ENCODE results near the gene EIF4E3. TPM values are rescaled to one million over a fixed set of nuclear protein-coding genes. Genes with fewer than 3 reads are reported as not detected.

The EIF4E3 gene
- total RNA-seq, 1 experiment from 2014 or later: 10.9 TPM

DNA sequence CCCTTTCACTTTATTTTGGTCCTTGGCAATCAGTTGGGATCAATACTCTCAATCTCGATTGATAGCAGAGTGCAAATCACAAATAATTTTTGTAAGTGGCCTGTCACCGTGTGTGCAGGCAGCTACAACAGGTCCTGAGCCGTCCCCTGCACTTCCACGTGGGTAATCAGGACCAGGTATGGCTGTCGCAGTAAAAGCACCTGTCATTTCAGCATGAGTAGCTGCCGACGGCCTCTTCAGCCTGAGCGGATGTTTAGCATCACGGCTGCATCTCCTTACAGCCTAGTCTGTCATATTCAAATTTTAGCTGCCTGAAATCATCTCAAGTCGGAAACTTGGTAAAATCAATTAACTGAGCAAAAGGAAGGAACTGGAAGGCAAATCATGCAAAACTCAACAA lies 88.7 kb downstream of the EIF4E3 start:
- H3K4me1 Mint-ChIP-seq (ENCODE audit: low read depth, unreplicated experiment): no peaks in the 10 kb centered on the region
- H3K36me3 Mint-ChIP-seq (ENCODE audit: insufficient read depth, unreplicated experiment): no peaks in the 10 kb centered on the region
- no peaks in the 10 kb centered on the region for H3K9me3 Mint-ChIP-seq (ENCODE audit: low read depth, unreplicated experiment)
- no peak overlapping the region for H3K4me3 Mint-ChIP-seq (ENCODE audit: low read depth, unreplicated experiment)
- TF ChIP-seq, protein P1, sequence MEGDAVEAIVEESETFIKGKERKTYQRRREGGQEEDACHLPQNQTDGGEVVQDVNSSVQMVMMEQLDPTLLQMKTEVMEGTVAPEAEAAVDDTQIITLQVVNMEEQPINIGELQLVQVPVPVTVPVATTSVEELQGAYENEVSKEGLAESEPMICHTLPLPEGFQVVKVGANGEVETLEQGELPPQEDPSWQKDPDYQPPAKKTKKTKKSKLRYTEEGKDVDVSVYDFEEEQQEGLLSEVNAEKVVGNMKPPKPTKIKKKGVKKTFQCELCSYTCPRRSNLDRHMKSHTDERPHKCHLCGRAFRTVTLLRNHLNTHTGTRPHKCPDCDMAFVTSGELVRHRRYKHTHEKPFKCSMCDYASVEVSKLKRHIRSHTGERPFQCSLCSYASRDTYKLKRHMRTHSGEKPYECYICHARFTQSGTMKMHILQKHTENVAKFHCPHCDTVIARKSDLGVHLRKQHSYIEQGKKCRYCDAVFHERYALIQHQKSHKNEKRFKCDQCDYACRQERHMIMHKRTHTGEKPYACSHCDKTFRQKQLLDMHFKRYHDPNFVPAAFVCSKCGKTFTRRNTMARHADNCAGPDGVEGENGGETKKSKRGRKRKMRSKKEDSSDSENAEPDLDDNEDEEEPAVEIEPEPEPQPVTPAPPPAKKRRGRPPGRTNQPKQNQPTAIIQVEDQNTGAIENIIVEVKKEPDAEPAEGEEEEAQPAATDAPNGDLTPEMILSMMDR (IDR thresholded peaks at IDR 0.05; ENCODE audit: unreplicated experiment): no peak
- CTCF ChIA-PET: no interaction called here
- no peak for DNase-seq
- intact Hi-C loops (cut with micrococcal nuclease; ENCODE audit: unreplicated experiment): no loop called here
- peaks cover 9% of the 10 kb centered on the region for H3K27me3 Mint-ChIP-seq (ENCODE audit: unreplicated experiment)
- no TSS peak for BruUV-seq (replicated peaks)
- H3K27ac Mint-ChIP-seq (ENCODE audit: unreplicated experiment): no peak overlapping the region

DNA sequence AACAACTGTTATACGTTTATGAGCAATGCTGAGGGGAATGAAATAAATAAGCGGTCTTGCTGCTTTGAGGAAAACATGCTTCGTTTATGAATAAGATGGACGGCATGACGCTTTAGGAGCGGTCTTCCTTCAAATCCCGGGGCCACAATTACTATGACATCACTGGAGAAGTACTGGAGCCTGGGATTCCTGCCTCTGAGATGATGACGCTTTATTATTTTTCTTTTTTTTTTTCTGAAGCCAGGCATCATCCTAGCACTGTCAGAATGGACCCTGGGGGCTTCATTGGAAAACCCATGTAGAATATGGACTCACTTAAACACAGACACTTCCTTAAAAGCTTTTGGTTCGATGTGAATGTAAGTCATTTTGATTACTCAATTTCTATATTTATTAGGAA lies 89.2 kb downstream of the EIF4E3 start:
- no peak for DNase-seq
- peaks cover 9% of the 10 kb centered on the region for H3K27me3 Mint-ChIP-seq (ENCODE audit: unreplicated experiment)
- H3K9me3 Mint-ChIP-seq (ENCODE audit: low read depth, unreplicated experiment): no peaks in the 10 kb centered on the region
- BruUV-seq (replicated peaks): no TSS peak
- CTCF ChIA-PET: no interaction called here
- H3K36me3 Mint-ChIP-seq (ENCODE audit: insufficient read depth, unreplicated experiment): no peaks in the 10 kb centered on the region
- no peaks in the 10 kb centered on the region for H3K4me1 Mint-ChIP-seq (ENCODE audit: low read depth, unreplicated experiment)
- no peak overlapping the region for H3K4me3 Mint-ChIP-seq (ENCODE audit: low read depth, unreplicated experiment)
- no peak overlapping the region for H3K27ac Mint-ChIP-seq (ENCODE audit: unreplicated experiment)
- intact Hi-C loops (cut with micrococcal nuclease; ENCODE audit: unreplicated experiment): no loop called here
- TF ChIP-seq, protein P1 (IDR thresholded peaks at IDR 0.05; ENCODE audit: unreplicated experiment): no peak

DNA sequence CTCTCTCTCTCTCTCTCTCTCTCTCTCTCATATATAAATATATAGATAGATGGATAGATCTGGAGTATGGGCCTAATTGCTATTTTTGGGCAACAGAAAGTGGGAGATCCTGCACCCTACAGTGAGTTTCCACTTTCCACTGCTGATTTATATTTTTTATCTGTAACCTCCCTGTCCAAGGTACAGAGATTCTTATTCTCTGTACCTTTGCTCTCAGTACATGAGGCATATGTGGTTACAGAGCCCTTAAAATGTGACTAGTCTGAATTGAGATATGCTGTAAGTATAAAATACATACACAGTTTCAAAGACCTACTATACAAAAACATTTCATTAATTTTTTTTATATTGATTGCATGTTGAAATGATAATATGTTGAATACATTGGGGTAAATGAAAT lies 90.5 kb downstream of the EIF4E3 start:
- no TSS peak for BruUV-seq (replicated peaks)
- peaks cover 9% of the 10 kb centered on the region for H3K27me3 Mint-ChIP-seq (ENCODE audit: unreplicated experiment)
- no peak overlapping the region for H3K4me3 Mint-ChIP-seq (ENCODE audit: low read depth, unreplicated experiment)
- intact Hi-C loops (cut with micrococcal nuclease; ENCODE audit: unreplicated experiment): no loop called here
- H3K4me1 Mint-ChIP-seq (ENCODE audit: low read depth, unreplicated experiment): no peaks in the 10 kb centered on the region
- no peak for DNase-seq
- CTCF ChIA-PET: no interaction called here
- TF ChIP-seq, protein P1 (IDR thresholded peaks at IDR 0.05; ENCODE audit: unreplicated experiment): no peak
- H3K27ac Mint-ChIP-seq (ENCODE audit: unreplicated experiment): no peak overlapping the region
- H3K36me3 Mint-ChIP-seq (ENCODE audit: insufficient read depth, unreplicated experiment): no peaks in the 10 kb centered on the region
- no peaks in the 10 kb centered on the region for H3K9me3 Mint-ChIP-seq (ENCODE audit: low read depth, unreplicated experiment)

DNA sequence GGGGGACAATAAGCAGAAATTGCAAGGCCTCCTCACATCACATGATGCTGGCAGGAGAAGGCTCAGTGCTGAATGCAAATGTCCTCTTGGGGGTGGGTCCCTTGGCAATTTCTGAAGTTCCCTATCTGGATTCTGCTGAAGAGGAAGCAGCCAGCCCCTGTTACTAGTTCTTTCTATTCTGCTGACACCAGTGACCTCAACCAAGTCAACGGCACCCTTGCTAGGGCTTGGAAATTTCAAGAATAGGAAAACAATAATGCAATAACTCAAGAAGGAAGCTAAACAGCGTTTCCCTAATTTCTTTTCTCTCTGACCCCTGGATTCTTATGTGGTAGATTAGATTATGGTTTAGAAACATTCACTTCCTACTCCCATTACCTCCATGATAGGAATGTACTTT lies 95.5 kb downstream of the EIF4E3 start:
- Mint-ChIP-seq H3K4me1 (ENCODE audit: low read depth, unreplicated experiment) (no peaks in the 10 kb centered on the region), H3K36me3 (ENCODE audit: insufficient read depth, unreplicated experiment) (no peaks in the 10 kb centered on the region), H3K4me3 (ENCODE audit: low read depth, unreplicated experiment) (no peak overlapping the region), H3K27ac (ENCODE audit: unreplicated experiment) (no peak overlapping the region), H3K27me3 (ENCODE audit: unreplicated experiment) (peaks cover 9% of the 10 kb centered on the region), H3K9me3 (ENCODE audit: low read depth, unreplicated experiment) (no peaks in the 10 kb centered on the region)
- intact Hi-C loops (cut with micrococcal nuclease; ENCODE audit: unreplicated experiment): no loop called here
- no peak for DNase-seq
- CTCF ChIA-PET: no interaction called here
- BruUV-seq (replicated peaks): no TSS peak
- TF ChIP-seq, protein P1 (IDR thresholded peaks at IDR 0.05; ENCODE audit: unreplicated experiment): no peak

DNA sequence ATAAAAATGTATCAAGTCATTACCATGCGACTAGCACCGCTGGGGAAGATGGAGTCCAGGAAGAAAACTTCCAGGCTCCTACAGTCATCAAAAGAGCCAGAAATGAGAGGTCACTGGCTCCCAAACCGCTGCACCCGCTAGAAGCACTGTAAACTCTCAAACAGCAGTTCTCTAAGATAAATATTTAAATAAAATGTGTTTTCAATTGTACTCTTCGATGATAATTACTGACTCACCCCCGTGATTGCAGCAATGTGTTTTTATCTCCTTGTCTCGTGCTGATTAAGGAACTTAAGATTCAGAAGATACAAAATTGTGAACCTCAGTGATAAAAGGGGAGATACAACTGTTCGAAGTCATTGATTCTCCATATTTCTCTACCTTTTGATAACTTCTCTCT lies 95.9 kb downstream of the EIF4E3 start:
- no TSS peak for BruUV-seq (replicated peaks)

More for the DNA sequence above, 95.9 kb downstream of the EIF4E3 start:
- no peak overlapping the region for H3K4me3 Mint-ChIP-seq (ENCODE audit: low read depth, unreplicated experiment)
- TF ChIP-seq, protein P1 (IDR thresholded peaks at IDR 0.05; ENCODE audit: unreplicated experiment): no peak
- DNase-seq: no peak
- intact Hi-C loops (cut with micrococcal nuclease; ENCODE audit: unreplicated experiment): no loop called here
- no peaks in the 10 kb centered on the region for H3K9me3 Mint-ChIP-seq (ENCODE audit: low read depth, unreplicated experiment)
- H3K36me3 Mint-ChIP-seq (ENCODE audit: insufficient read depth, unreplicated experiment): no peaks in the 10 kb centered on the region
- CTCF ChIA-PET: no interaction called here
- peaks cover 9% of the 10 kb centered on the region for H3K27me3 Mint-ChIP-seq (ENCODE audit: unreplicated experiment)
- no peaks in the 10 kb centered on the region for H3K4me1 Mint-ChIP-seq (ENCODE audit: low read depth, unreplicated experiment)
- H3K27ac Mint-ChIP-seq (ENCODE audit: unreplicated experiment): no peak overlapping the region
